ENCODE measurements around the gene KLHL22. TPM values are rescaled to one million over a fixed set of nuclear protein-coding genes. Genes with fewer than 3 reads are reported as not detected.
"Not testable (repeated sequence)": the region's sequence is repeated elsewhere in the genome, so short reads cannot be mapped to it uniquely, and the experiment has no call there.

Gene KLHL22
- total and polyA plus RNA-seq, 4 donors: 2.0 to 20.3 (median 8.7) TPM

- Histone ChIP-seq H3K36me3 (ENCODE audit: control insufficient read depth in 4 of 4, insufficient read depth in 3 of 4, low read depth in 1 of 4, low read length in 3 of 4) (peaks cover 0 to 3% (median 1%) of the 10 kb centered on the region in 4 donors), H3K9me3 (ENCODE audit: control insufficient read depth in 4 of 4, low read length in 3 of 4) (no peaks in the 10 kb centered on the region), H3K4me1 (ENCODE audit: control insufficient read depth in 4 of 4, insufficient read depth in 4 of 4, low read length in 3 of 4) (no peaks in the 10 kb centered on the region), H3K27me3 (ENCODE audit: control insufficient read depth in 4 of 4, insufficient read depth in 4 of 4, low read length in 3 of 4) (no peaks in the 10 kb centered on the region), H3K27ac (ENCODE audit: low read depth in 1 of 2, low read length in 2 of 2) (no peak overlapping the region), H3K4me3 (ENCODE audit: low read depth in 1 of 3, low read length in 3 of 3) (no peak overlapping the region), H3K9ac (ENCODE audit: low read depth in 1 of 2, low read length in 2 of 2) (no peak overlapping the region)
- WGBS: 95% methylated on average over 4 of the region's 4 CpGs
- no peak for DNase-seq (ENCODE audit: low spot score)
- TF ChIP-seq HNF4G (IDR thresholded peaks at IDR 0.05) (no peak), ZBTB33 (IDR thresholded peaks at IDR 0.05) (no peak), FOXA1 (IDR thresholded peaks at IDR 0.05) (no peak), FOXA2 (IDR thresholded peaks at IDR 0.05) (no peak), MAX (IDR thresholded peaks at IDR 0.05) (no peak), RXRA (IDR thresholded peaks at IDR 0.05) (no peak), ATF3 (IDR thresholded peaks at IDR 0.05) (no peak), NR2F2 (IDR thresholded peaks at IDR 0.05) (no peak), GABPA (IDR thresholded peaks at IDR 0.05 in 1 of 2, conservative IDR thresholded peaks at IDR 0.05 in 1 of 2) (no peak), JUND (IDR thresholded peaks at IDR 0.05) (no peak), EGR1 (IDR thresholded peaks at IDR 0.05; ENCODE audit: low read depth in 2 of 2) (no peak), TAF1 (conservative IDR thresholded peaks at IDR 0.05) (no peak)
- TF ChIP-seq, protein P1, sequence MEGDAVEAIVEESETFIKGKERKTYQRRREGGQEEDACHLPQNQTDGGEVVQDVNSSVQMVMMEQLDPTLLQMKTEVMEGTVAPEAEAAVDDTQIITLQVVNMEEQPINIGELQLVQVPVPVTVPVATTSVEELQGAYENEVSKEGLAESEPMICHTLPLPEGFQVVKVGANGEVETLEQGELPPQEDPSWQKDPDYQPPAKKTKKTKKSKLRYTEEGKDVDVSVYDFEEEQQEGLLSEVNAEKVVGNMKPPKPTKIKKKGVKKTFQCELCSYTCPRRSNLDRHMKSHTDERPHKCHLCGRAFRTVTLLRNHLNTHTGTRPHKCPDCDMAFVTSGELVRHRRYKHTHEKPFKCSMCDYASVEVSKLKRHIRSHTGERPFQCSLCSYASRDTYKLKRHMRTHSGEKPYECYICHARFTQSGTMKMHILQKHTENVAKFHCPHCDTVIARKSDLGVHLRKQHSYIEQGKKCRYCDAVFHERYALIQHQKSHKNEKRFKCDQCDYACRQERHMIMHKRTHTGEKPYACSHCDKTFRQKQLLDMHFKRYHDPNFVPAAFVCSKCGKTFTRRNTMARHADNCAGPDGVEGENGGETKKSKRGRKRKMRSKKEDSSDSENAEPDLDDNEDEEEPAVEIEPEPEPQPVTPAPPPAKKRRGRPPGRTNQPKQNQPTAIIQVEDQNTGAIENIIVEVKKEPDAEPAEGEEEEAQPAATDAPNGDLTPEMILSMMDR (IDR thresholded peaks at IDR 0.05; ENCODE audit: low read depth, low read length, missing input control): no peak
These were observed 10.5 kb downstream of the KLHL22 start for GRCh38 chr22:20484948-20485683.

GRCh38 chr22:20483771-20484170 is 11.8 kb downstream of the KLHL22 start:
- TF ChIP-seq SP1 (IDR thresholded peaks at IDR 0.05): no peak
- no peak for TF ChIP-seq ZBTB33 (IDR thresholded peaks at IDR 0.05)
- TF ChIP-seq FOXA1 (IDR thresholded peaks at IDR 0.05): no peak
- TF ChIP-seq, protein P1 (IDR thresholded peaks at IDR 0.05; ENCODE audit: low read depth, low read length, missing input control): no peak
- TF ChIP-seq ATF3 (IDR thresholded peaks at IDR 0.05): no peak
- Histone ChIP-seq H3K9me3 (ENCODE audit: control insufficient read depth in 4 of 4, low read length in 3 of 4) (no peaks in the 10 kb centered on the region), H3K4me1 (ENCODE audit: control insufficient read depth in 4 of 4, insufficient read depth in 4 of 4, low read length in 3 of 4) (peaks cover 0 to 1% (median 0%) of the 10 kb centered on the region in 4 donors), H3K27ac (ENCODE audit: low read depth in 1 of 2, low read length in 2 of 2) (no peak overlapping the region), H3K36me3 (ENCODE audit: control insufficient read depth in 4 of 4, insufficient read depth in 3 of 4, low read depth in 1 of 4, low read length in 3 of 4) (peaks cover 0 to 3% (median under 1%) of the 10 kb centered on the region in 4 donors), H3K4me3 (ENCODE audit: low read depth in 1 of 3, low read length in 3 of 3) (no peak overlapping the region), H3K27me3 (ENCODE audit: control insufficient read depth in 4 of 4, insufficient read depth in 4 of 4, low read length in 3 of 4) (no peaks in the 10 kb centered on the region), H3K9ac (ENCODE audit: low read depth in 1 of 2, low read length in 2 of 2) (no peak overlapping the region)
- DNase-seq (ENCODE audit: low spot score): no peak
- WGBS: 97% methylated on average over 14 of the region's 14 CpGs

GRCh38 chr22:20483143-20483506 is 12.5 kb downstream of the KLHL22 start:
- not testable (repeated sequence) for H3K4me3 ChIP-seq (ENCODE audit: low read depth in 1 of 3, low read length in 3 of 3); H3K27ac ChIP-seq (ENCODE audit: low read depth in 1 of 2, low read length in 2 of 2); DNase-seq (ENCODE audit: low spot score); H3K4me1 ChIP-seq (ENCODE audit: control insufficient read depth in 4 of 4, insufficient read depth in 4 of 4, low read length in 3 of 4); H3K9ac ChIP-seq (ENCODE audit: low read depth in 1 of 2, low read length in 2 of 2); H3K36me3 ChIP-seq (ENCODE audit: control insufficient read depth in 4 of 4, insufficient read depth in 3 of 4, low read depth in 1 of 4, low read length in 3 of 4); H3K9me3 ChIP-seq (ENCODE audit: control insufficient read depth in 4 of 4, low read length in 3 of 4); H3K27me3 ChIP-seq (ENCODE audit: control insufficient read depth in 4 of 4, insufficient read depth in 4 of 4, low read length in 3 of 4)
- 97% methylated on average over 7 of the region's 7 CpGs for WGBS

Data from liver (tissue), 9 donors.